ENCODE measurements around the gene PSMB2.
"Not testable (repeated sequence)": the region's sequence is repeated elsewhere in the genome, so short reads cannot be mapped to it uniquely, and the experiment has no call there.

Gene PSMB2

DNA sequence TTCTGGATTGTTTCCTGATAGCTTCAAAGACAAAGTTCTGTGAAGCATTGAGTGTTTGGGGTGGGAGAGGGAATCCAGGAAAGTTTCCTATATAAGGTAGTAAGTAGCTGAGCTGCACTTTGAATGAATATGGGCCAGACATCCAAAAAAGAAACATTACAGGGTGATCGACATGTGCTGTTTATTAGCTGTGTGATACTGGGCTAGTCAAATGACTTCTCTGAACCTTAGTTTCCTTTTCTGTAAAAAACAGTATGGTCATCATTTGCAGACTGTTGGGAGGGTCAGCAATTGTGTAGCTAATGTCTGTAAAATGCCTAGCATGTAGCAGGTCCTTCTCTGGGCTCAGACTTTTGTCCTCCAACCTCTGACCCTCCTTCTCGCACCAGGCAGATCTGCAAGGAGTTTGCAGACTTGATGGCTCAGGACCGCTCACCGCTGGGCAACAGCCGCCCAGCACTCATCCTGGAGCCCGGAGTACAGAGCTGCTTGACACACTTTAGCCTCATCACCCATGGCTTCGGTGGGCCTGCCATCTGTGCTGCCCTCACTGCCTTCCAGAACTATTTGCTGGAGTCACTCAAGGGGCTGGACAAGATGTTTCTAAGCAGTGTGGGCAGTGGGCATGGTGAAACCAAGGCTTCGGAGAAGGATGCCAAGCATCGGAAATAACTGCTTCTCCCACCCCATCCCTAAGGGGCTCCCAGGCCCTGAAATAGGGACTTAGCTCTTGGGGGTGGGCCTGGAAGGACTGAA is 47.1 kb downstream of the PSMB2 start:
- in situ Hi-C loops (cut with MboI; ENCODE audit: low sequenced_read_pairs) = no loop called here

DNA sequence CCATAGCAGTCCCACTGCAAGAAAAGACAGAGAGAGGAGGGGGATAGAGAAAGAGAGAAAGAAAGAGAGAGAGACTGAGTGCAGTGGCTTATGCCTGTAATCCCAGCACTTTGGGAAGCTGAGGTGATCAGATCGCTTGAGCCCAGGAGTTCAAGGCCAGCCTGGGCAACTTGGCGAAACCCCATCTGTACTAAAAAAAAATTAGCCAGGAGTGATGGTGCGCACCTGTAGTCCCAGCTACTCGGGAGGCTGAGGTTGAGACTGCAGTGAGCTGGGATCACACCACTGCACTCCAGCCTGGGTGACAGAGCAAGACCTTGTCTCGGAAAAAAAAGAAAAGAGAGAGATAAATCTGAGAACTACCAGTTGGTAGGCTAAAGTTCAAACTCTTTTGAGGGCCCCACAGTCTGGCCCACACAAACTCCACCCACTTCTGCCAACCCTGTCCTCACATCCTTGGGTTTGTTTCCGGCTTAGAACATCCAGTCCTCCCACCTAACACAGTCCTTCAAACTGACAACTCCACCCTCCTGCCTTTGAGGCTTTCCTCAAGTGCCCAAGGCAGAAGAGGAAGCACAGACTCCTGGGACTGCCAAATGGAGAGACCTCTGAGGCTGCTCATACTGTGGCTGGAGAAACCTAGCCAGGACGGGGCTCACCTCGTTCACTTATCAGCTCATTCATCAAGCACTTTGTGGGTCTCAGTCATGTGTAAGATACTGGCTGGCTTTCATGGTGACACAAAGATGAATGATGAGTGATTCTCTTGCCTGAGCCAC is 48.1 kb downstream of the PSMB2 start:
- in situ Hi-C loops (cut with MboI; ENCODE audit: low sequenced_read_pairs) = no loop called here

DNA sequence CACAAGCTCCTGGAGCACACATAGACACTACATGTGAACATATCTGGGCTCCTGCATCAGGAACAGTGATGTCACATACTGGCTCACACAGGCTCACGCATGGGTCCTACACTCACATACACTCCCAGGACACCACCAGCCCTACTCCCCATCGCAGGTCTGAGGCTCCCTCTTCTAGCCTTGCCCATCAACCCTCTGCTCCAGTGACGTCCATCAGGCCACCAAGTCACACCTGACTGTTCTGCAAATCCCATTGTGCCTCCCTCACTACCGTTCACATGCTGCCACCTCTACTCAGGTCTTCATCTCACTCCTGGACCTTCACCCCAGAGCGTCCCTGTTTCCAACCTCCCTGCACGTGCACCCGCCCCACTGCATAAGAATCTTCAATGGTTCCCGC is 50.1 kb downstream of the PSMB2 start:
- in situ Hi-C loops (cut with MboI; ENCODE audit: low sequenced_read_pairs) = no loop called here

DNA sequence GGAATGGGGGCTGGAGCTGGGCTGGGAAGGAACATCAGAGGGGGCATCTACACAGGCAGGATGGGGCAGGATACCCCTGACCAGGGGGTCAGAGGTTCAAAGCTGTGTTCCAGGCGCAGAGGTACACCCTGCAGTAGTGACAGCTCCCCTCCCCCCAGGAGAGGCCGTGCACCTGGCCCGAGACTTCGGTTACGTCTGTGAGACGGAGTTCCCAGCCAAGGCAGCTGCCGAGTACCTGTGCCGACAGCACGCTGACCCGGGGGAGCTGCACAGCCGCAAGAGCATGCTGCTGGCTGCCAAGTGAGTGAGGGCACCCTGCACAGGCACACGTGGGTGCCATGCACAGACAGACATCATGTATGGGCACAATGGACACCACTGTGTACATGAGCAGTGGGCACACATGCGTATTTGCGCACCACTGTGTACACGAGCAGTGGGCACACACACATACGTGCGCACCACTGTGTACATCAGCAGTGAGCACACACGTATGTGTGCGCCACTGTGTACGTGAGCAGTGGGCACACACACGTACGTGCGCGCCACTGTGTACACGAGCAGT is 50.8 kb downstream of the PSMB2 start:
- in situ Hi-C loops (cut with MboI; ENCODE audit: low sequenced_read_pairs) = no loop called here

DNA sequence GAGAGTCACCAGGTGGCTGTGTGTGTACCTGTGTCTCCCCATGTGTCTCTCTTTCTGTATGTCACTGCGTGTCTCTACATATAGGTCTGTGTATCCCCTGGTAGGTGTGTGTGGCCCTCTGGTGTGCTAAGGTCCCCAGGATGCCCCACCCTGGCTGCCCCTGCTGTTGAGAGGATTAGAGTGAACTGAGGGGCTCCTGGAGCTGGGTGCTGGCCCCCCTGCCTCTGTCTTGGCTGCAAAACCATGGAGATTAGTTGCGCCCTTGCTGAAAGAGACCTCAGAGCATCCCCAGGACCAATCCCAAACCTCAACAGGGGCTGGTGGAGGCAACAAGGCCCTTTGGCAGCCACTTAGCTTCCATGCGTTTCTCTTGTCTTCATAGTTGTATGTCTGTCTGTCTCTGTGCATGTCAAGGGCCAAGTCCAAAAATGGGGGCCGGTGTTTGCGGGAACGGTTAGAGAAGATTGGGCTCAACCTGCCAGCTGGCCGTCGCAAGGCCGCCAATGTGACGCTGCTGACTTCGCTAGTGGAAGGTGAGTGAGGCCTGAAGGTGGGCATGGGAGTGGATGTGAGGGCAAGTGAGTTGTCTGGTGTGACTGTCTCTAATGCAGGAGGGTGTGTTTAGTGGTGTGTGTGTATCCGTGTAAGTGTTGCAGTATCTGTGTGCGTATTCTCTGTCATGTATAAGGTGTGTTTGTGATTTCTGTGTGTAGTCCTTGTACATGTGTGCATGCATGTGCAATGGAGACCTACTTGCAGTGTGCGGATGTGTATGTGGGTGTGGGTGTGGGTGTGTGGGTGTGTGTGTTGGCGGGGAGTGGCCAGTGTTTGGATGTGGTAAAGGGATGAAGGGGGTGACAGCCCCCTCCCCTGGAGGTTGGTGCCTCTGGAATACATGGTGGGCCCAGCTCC is 51.6 kb downstream of the PSMB2 start:
- in situ Hi-C loops (cut with MboI; ENCODE audit: low sequenced_read_pairs) = no loop called here

DNA sequence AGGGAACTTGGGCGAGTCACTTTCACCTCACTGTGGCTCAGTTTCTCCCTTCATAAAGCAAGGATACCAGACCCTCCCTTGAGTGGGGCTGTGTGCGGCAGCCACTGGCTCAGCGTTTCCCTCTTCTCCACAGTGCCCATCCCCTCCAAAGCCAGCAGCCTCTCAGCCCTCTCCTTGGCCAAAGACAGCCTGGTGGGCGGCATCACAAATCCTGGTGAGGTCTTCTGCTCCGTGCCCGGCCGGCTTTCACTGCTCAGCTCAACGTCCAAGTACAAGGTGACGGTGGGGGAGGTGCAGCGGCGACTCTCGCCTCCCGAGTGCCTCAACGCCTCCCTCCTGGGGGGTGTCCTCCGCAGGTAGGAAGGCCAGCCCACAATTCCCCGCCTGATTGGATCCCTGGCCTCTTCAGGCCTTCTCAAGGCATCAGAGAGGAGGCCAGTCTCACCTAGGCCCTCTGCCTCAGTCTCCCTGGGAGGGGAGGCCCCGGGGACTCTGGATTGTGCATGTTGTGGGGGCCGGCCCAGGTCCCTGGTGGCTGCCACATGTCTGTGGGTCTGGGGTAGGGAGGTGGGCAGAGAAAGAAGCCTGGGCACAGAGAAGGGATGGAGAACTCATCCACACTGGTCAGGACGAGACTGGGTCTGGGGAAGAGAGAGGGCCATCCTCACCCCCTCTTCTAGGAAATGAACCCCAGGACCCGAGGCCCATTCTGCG is 53.0 kb downstream of the PSMB2 start:
- in situ Hi-C loops (cut with MboI; ENCODE audit: low sequenced_read_pairs) = no loop called here

DNA sequence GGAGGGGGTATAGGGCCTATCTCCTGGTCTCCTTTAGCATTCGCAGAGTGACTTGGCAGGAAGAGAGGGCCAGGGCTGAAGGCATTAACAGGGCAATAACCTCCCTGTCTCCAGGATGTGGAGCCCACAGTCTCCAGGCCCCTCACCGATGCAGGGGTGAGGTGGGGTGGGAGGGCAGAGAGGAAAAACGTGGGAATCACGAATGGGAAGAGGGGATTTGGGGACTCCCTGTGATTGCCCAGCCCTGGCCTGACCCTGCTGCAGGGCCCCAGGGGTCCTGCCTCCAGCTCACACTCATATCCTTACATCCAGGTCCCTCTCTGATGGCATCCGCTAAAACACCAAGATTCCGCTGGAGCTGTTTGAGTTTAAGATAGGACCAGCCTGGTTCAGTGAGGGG is 53.6 kb downstream of the PSMB2 start:
- in situ Hi-C loops (cut with MboI; ENCODE audit: low sequenced_read_pairs) = no loop called here

DNA sequence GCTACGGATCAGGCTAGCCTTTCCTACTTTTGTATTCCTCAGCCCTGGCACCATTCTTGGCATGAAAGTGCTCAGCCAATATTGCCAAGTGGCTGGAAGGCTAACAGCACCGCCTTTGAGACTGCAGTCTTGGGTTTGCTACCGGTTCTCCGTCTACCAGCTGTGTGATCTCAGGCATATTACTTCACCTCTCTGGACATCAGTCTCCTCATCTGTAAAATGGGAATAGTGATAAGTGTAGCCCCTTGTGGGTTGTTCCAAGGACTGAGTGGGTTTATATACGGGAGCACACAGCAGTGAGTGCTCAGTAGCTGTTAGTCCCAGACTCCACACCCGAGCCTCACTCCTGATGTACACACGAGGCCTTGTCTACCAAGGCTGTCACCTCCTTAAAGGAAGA is 54.5 kb downstream of the PSMB2 start:
- in situ Hi-C loops (cut with MboI; ENCODE audit: low sequenced_read_pairs) = no loop called here

DNA sequence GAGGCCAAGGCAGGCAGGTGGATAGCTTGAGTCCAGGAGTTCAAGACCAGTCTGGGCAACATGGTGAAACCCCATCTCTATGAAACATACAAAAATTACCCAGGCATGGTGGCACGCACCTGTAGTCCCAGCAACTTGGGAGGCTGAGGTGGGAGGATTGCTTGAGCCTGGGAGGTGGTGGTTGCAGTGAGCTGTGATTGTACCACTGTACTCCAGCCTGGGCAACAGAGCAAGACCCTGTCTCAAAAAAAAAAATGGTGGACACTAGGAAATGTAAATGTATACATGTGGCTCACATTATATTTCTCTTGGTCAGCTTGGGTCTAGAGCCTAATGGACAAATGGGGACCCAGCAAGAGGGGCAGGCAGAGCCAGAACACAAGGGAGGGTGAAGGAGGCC is 55.5 kb downstream of the PSMB2 start:
- in situ Hi-C loops (cut with MboI; ENCODE audit: low sequenced_read_pairs) = not testable (repeated sequence)

DNA sequence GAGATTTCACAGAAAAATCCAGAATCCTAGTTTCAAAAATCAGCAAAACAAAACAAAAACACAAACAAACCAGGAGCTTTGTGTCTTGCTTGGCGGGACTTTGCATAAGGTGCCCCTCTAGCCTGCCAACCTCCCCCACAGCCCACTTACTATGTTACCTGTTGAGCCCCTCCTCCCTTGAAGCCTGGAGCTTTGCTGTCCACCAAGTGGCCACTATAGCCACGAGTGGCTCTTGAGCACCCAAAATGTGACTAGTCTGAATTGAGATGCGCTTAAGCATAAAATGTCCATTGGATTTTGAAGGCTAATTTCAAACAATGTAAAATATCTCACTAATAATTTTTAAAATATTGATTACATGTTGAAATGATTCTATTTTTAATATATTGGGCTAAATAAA is 56.0 kb downstream of the PSMB2 start:
- in situ Hi-C loops (cut with MboI; ENCODE audit: low sequenced_read_pairs) = no loop called here

DNA sequence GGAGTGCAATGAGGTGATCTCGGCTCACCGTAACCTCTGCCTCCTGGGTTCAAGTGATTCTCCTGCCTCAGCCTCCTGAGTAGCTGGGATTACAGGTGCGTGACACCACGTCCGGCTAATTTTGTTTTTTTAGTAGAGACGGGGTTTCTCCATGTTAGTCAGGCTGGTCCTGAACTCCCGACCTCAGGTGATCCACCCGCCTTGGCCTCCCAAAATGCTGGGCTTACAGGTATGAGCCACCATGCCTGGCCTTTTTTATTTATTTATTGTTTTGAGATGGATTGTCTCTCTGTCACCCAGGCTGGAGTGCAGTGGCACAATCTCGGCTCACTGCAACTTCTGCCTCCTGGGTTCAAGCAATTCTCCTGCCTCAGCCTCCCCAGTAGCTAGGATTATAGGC is 59.7 kb downstream of the PSMB2 start:
- in situ Hi-C loops (cut with MboI; ENCODE audit: low sequenced_read_pairs) = not testable (repeated sequence)

DNA sequence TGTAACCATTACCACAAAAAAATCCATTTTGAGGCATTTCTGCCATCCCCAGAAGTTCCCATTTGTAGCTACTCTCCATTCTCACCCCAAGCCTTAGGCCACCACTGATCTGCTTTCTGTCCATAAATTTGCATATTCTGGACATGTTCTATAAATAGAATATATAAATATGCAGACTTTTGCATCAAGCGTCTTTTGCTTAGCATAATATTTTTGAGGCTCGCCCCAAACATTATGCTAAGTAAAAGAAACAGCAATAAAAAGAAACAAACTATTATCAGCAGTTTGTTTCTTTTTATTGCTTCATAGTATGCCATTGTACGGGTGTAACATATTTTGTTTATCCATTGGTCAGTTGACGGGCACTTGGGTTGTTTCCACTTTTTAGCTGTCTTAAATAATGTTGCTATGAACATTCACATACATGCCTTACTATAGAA is 60.4 kb downstream of the PSMB2 start:
- in situ Hi-C loops (cut with MboI; ENCODE audit: low sequenced_read_pairs) = no loop called here

DNA sequence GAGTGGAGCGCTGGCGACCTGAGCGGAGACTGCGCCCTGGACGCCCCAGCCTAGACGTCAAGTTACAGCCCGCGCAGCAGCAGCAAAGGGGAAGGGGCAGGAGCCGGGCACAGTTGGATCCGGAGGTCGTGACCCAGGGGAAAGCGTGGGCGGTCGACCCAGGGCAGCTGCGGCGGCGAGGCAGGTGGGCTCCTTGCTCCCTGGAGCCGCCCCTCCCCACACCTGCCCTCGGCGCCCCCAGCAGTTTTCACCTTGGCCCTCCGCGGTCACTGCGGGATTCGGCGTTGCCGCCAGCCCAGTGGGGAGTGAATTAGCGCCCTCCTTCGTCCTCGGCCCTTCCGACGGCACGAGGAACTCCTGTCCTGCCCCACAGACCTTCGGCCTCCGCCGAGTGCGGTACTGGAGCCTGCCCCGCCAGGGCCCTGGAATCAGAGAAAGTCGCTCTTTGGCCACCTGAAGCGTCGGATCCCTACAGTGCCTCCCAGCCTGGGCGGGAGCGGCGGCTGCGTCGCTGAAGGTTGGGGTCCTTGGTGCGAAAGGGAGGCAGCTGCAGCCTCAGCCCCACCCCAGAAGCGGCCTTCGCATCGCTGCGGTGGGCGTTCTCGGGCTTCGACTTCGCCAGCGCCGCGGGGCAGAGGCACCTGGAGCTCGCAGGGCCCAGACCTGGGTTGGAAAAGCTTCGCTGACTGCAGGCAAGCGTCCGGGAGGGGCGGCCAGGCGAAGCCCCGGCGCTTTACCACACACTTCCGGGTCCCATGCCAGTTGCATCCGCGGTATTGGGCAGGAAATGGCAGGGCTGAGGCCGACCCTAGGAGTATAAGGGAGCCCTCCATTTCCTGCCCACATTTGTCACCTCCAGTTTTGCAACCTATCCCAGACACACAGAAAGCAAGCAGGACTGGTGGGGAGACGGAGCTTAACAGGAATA is 64.0 kb downstream of the PSMB2 start:
- in situ Hi-C loops (cut with MboI; ENCODE audit: low sequenced_read_pairs) = no loop called here

DNA sequence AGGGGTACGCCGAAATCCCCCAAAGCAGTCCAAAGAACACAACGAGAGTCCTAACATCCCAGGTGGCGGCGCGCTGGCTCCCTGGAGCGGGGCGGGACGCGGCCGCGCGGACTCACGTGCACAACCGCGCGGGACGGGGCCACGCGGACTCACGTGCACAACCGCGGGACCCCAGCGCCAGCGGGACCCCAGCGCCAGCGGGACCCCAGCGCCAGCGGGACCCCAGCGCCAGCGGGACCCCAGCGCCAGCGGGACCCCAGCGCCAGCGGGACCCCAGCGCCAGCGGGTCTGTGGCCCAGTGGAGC is 64.6 kb downstream of the PSMB2 start:
- in situ Hi-C loops (cut with MboI; ENCODE audit: low sequenced_read_pairs) = not testable (repeated sequence)

DNA sequence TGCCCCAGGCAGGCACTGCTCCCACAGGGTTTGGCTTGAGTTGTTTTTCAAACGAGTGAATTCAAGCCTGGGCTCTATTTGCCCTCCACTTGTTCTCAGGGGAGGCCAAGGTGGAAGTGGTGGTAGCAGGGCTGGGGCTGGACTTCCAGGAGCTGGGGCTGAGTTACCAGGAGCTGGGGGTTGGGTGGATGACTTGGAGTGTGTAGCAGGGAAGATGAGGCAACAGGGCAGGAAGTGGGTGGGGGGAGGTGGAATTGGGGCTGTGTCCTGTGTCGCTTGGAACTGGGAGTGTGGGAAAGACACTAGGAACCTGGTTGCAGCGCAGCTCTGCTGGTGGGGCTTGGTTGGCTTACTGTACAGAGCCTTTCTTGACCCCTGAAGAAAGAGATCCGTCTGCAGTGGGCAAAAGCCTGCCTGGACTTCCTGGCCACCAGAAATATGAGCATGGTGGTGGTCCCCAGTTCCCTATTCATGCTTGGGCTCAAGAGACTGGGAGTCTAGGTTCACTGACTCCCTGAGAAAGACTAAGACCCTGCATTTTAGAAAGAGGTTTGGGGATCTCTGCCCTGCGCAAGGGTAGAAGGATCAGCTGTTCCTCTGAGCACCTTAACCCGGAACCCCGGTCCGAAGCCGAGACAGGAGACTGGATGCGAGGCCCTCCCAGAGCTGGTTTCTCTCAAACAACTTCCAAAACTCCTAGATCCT is 65.1 kb downstream of the PSMB2 start:
- in situ Hi-C loops (cut with MboI; ENCODE audit: low sequenced_read_pairs) = no loop called here

DNA sequence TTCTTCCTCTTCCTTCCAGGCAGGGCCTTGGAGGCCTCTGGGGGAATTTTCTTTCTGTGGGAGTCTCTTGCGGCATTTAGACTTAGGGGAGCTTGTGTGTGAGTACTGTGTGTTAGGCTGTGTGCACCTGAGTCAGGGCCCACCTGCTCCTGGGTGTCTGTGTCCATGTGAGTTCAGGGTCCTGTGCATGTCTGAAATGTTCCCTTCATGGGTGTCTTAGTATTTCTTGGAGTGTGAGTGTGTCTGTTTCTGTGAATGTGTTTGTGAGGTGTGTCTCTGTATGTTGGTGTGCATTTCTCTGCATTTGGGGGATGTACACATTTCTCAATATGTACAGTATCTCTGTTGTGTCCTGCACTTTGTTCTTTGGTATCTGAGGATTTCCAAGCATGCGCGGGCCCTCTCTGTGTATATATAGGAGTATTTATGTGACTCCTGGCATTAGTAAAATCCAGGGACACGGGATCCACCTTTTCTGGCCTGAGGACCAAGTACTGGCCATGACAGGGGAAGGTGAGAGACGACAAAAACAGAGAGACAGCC is 65.8 kb downstream of the PSMB2 start:
- in situ Hi-C loops (cut with MboI; ENCODE audit: low sequenced_read_pairs) = no loop called here

DNA sequence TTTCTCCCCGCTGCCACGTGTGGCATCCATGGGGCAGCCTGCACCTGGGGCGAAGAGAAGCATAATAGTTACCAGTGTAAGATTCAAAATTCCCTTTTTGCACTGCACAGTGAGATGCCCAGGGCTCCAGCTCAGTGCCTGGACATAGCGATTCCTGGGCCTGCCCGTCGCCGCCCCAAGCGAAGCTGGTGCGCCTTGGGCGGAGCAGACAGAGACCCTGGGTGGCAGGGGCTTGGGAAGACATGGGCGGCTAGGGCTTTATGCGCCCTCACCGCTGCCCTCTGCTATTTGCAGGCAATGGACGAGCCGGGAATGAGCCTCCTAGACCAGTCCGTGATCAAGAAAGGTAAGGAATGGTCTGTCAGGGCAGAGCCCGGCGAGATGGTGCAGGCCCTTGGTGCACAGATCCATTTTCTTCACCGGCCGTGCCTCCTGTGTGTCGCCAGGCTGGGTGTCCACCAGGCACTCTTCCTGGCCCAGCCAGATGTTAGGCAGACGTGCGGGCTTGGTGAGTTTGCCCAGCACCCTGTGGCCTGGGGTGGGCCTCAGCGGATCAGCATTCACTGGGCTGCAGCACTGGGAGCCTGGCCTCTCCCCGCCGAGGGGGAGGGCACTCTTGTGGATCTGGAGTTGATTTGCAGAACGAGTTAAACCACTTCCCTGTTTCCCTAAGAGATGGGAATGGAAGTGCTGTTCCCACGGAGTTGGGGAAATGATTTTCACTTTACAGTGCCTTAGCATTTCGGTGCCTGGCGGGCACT is 66.5 kb downstream of the PSMB2 start:
- in situ Hi-C loops (cut with MboI; ENCODE audit: low sequenced_read_pairs) = no loop called here

DNA sequence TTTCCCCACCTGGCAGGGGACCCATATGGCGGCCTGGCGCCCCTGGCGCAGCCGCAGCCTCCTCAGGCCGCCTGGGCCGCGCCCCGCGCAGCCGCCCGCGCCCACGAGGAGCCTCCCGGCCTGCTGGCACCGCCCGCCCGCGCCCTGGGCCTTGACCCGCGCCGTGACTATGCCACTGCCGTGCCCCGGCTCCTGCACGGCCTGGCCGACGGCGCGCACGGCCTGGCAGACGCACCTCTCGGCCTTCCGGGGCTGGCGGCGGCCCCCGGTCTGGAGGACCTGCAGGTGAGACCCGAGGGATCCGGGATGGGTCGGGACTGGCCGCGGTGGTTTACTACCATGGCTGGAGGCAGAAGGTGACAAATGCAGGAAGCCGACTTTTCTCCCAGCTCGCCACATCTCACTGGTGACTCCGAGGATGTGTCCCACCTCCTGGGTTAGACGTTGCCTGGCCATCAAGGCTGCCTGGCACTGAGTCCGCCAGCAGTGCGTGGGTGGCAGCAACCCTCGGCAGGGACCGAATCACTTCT is 67.1 kb downstream of the PSMB2 start:
- in situ Hi-C loops (cut with MboI; ENCODE audit: low sequenced_read_pairs) = no loop called here

All from hTERT RPE-1 (cell line).